Myometrial cell (primary cell): Measurements from ENCODE around the gene CHMP3. TPM values are rescaled to one million over a fixed set of nuclear protein-coding genes. Genes with fewer than 3 reads are reported as not detected.

Source experiments
- total RNA-seq: library from RNA; depleted of rRNA; stranded (reverse); fragments of >200 nt; gene quantifications from 2 replicates; pipeline ENCODE4 v1.2.3, GENCODE V29; 2015

CHMP3 gene
- 60.0 and 67.9 TPM in 2 replicates for total RNA-seq

GRCh38 chr2:86562922-86563649, at the start of gene CHMP3:
TSS of gene CHMP3 (minus strand) at chr2:86563443. CDS start at chr2:86563348, 95 bp downstream.

Other genes starting within 250 kb of the CHMP3 start
- gene REEP1, start 225.8 kb downstream of the CHMP3 start, total RNA-seq = not detected in 2 replicates
- gene KDM3A, start 122.1 kb downstream of the CHMP3 start, total RNA-seq = 6.6 and 12.9 TPM in 2 replicates
- 11.0 and 18.1 TPM in 2 replicates for gene RNF103, start 60.4 kb upstream of the CHMP3 start, total RNA-seq
- gene RMND5A, start 156.8 kb upstream of the CHMP3 start, total RNA-seq = 8.2 and 17.6 TPM in 2 replicates
- not detected in 2 replicates for gene CD8A, start 227.5 kb upstream of the CHMP3 start, total RNA-seq